ACHN (cell line): ENCODE measurements around the gene MAFG.
"Not testable (repeated sequence)": the region's sequence is repeated elsewhere in the genome, so short reads cannot be mapped to it uniquely, and the experiment has no call there.

ENCODE experiments used
- DNase-seq: peaks from one replicate; pipeline ENCODE4 v3.0.0-alpha.2; 2015
- in situ Hi-C: cut with HindIII; loops from 2 replicates; pipeline ENCODE4 v1.10.0; 2017; ENCODE audit warnings: low sequenced_read_pairs, low pct_ligation_motif_present, low pct_unique_long_range_greater_than_20kb

The MAFG gene

DNA sequence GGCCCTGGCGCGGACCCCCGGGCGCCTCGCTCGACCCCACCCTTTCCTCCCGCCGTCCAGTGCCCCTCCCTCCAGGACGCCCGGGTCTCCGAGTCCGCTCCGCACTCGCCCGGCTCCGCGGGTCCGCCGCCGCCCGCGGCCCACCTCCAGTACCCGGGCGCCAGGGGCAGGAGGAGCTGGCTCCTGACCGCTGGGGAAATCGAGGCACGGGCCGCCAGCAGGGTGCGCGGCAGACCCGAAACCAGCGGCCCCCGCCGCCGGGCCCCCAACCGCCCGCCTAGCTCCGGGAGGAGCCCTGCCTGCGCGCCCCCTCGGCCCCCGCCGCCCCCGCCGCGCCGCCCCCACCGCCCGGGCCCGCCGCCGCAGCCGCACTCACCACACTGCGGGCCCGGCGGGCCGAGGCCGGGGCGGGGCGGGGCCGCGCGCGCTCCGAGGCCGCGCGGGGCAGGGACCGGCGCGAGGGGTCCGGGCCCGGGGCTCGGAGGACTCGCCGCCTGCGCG, 333 bp downstream of the MAFG start:
- DNase-seq: no peak
- in situ Hi-C loops: no loop called here

DNA sequence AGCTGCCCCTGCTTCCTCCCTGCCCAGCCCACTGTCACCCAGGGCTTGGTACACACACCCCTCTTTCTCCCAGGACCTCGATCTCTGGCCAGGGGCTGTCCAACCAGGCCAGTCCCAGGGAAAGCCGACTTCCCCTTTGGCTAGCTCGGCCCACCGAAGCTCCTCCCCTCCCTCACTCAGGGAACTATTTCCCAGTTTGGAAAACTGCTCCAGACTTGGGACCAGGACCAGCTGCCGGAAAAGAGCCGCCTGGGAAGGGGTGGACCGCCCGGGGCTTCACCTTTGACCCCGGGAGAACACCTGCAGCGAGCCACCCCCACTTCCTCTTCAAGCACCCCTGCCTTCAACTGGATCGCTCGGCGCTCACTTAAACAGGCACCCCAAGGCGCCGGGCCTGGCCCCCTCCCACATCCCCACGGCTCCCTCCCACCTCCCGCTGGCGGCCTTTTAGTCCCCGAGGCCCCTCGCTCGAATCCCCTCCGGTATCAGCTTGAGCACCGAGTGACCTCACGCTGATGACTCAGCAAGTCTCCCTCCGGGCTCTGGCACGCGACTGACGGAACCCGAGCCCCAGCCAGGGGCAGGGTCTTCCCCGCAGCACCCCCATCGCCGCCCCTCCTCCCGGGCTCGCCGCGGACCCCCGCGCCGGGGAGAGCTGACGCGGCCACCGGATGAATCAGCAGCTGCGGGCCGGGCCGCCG, 934 bp downstream of the MAFG start:
- peak; percentile 94 for DNase-seq
- in situ Hi-C loops: no loop called here

- no peak for DNase-seq
- in situ Hi-C loops: no loop called here
Observed at GRCh38 chr17:81925860-81926450, 1.6 kb downstream of the MAFG start.

- DNase-seq: no peak
- in situ Hi-C loops: no loop called here
Observed at GRCh38 chr17:81924557-81925532, 2.7 kb downstream of the MAFG start.

GRCh38 chr17:81923302-81924260, 4.0 kb downstream of the MAFG start:
- DNase-seq: peak; percentile 79
- in situ Hi-C loops: no loop called here

GRCh38 chr17:81922566-81923301, 4.8 kb downstream of the MAFG start:
- in situ Hi-C loops: no loop called here
- no peak for DNase-seq

GRCh38 chr17:81921996-81922565, 5.5 kb downstream of the MAFG start:
- in situ Hi-C loops: no loop called here
- DNase-seq: no peak

GRCh38 chr17:81921537-81921862, 6.0 kb downstream of the MAFG start:
- DNase-seq: no peak
- in situ Hi-C loops: no loop called here

DNA sequence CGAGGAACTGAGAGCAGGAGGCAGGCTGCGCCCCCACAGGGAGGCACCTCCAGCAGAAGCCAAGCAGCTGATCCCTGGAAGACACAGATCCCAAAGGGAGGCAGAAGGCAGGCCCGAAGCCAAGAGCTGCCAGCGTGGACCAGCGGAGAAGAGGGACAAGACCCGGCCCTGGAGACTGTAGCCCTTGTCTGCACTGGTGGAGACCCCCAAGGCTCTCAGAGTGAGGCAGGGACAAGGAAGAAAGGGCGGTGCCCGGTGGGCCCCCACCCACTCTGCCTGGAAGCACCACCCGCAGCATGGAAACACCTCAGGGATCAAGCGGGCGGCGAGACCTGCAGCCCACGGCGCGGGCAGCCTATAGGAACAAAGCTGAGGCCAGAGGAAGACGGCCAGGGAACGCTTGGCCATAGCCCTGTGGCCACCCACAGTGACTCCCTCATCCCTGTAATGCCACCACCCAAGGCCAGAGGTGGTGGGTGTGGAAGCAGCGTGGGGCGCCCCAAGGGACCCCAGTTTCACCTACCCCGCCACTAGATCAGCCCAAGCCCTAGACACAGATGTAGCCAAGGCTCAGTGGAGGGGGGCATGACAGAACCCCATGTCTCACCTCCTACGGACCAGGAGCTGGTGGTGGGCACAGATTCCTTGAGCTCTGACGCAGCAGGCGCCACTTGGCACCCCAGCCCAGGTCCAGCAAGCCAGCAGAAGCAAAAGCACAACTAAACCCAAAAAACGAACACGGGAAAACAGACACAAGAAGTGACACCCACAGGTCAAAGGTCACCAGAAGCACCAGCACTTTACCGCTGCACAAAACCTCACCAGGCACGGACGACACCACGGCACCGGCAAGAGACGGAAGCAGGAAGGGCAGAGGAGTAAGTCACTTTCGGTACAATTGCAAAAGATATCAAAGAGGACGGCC, 6.7 kb downstream of the MAFG start:
- in situ Hi-C loops: no loop called here
- DNase-seq: no peak

GRCh38 chr17:81918832-81919545, 8.5 kb downstream of the MAFG start:
- in situ Hi-C loops: no loop called here
- no peak for DNase-seq

- DNase-seq, in situ Hi-C loops: not testable (repeated sequence)
Observed at GRCh38 chr17:81918333-81918669, 9.2 kb downstream of the MAFG start.

GRCh38 chr17:81917565-81918332, 9.8 kb downstream of the MAFG start, which contains the start of gene SIRT7:
SIRT7 (minus strand) TSS chr17:81918176; CDS start chr17:81918131, 45 bp downstream.
- in situ Hi-C loops: no loop called here

GRCh38 chr17:81916234-81917001, 11.1 kb downstream of the MAFG start:
- peak; percentile 81 for DNase-seq
- in situ Hi-C loops: no loop called here

More at GRCh38 chr17:81917565-81918332, 9.8 kb downstream of the MAFG start, which contains the start of gene SIRT7:
- peak; percentile 80 for DNase-seq

DNA sequence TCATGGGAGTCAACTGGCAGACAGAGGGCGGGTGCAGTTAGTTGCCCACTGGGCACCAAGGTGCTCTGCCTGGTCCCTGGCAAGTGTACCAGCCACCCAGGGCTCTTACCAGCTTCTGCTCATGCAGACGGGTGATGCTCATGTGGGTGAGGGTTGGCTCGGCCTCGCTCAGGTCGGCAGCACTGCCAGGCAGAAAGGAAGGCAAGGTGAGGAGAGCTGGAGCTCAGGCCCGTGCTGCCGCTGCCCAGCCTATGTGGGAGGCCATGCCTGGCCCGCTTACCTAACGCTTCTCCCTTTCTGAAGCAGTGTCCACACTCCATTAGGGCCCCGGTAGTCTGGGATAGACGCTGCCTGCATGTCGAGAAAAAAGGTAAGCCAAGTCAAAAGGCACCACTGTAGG, 12.2 kb downstream of the MAFG start:
- in situ Hi-C loops: no loop called here
- no peak for DNase-seq
